C4-2B (cell line): ENCODE data around the gene SLC9A4.

ENCODE experiments used
- ZFX ChIP-seq: fragments of 450-650 bp; IDR thresholded peaks from 2 replicates; pipeline ENCODE4 v1.6.1; 2017
- TF ChIP-seq, protein P1 (sequence below): fragments of 450-650 bp; conservative IDR thresholded peaks from 2 replicates; pipeline ENCODE4 v1.5.1; 2017; ENCODE audit warnings: mild to moderate bottlenecking

DNA sequence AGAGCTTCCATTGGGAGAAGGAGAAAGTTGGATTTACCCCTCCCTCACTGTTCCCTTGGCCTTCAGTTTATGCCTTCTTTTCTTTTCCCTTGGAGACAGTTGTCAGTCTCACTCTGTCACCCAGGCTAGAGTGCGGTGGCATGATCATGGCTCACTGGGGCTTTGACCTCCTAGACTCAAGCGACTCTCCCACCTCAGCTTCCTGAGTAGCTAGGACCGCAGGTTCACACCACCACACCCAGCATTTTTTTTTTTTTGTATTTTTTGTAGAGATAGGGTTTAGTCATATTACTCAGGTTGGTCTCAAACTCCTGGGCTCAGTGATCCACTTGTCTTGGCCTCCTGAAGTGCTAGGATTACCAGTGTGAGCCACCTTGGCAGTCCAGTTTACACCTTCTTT lies 49.9 kb downstream of the SLC9A4 start:
- TF ChIP-seq, protein P1, sequence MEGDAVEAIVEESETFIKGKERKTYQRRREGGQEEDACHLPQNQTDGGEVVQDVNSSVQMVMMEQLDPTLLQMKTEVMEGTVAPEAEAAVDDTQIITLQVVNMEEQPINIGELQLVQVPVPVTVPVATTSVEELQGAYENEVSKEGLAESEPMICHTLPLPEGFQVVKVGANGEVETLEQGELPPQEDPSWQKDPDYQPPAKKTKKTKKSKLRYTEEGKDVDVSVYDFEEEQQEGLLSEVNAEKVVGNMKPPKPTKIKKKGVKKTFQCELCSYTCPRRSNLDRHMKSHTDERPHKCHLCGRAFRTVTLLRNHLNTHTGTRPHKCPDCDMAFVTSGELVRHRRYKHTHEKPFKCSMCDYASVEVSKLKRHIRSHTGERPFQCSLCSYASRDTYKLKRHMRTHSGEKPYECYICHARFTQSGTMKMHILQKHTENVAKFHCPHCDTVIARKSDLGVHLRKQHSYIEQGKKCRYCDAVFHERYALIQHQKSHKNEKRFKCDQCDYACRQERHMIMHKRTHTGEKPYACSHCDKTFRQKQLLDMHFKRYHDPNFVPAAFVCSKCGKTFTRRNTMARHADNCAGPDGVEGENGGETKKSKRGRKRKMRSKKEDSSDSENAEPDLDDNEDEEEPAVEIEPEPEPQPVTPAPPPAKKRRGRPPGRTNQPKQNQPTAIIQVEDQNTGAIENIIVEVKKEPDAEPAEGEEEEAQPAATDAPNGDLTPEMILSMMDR = no peak
- no peak for TF ChIP-seq ZFX
